ENCODE measurements around the gene CSMD2. TPM values are rescaled to one million over a fixed set of nuclear protein-coding genes. Genes with fewer than 3 reads are reported as not detected.

Gene CSMD2
- total and polyA plus RNA-seq, 2 donors from 2014 or later = 0.47 TPM; not detected in 1

GRCh38 chr1:33836911-33837310 is 328.1 kb downstream of the CSMD2 start:
- H3K9me3 ChIP-seq (ENCODE audit: control insufficient read depth in 2 of 3, insufficient read depth in 1 of 3, low read length in 3 of 3) = no peaks in the 10 kb centered on the region
- DNase-seq (no peak), FAIRE-seq (no peak)
- H3K27ac ChIP-seq (ENCODE audit: low read depth in 2 of 2, low read length in 2 of 2) = no peak overlapping the region
- H3K9ac ChIP-seq (ENCODE audit: low read length in 3 of 3) = no peak overlapping the region
- H3K27me3 ChIP-seq (ENCODE audit: control insufficient read depth, insufficient read depth, low read length) = no peaks in the 10 kb centered on the region
- H3K4me3 ChIP-seq (ENCODE audit: low read length in 3 of 3) = no peak overlapping the region
- no peak for TF ChIP-seq CTCF (IDR thresholded peaks at IDR 0.05; ENCODE audit: borderline replicate concordance, extremely low read depth, insufficient read depth)
- intact Hi-C loops (cut with DNase I) = no loop called here
- H3K36me3 ChIP-seq (ENCODE audit: control insufficient read depth in 2 of 3, insufficient read depth in 3 of 3, low read length in 3 of 3) = no peaks in the 10 kb centered on the region
- no peaks in the 10 kb centered on the region for H3K4me1 ChIP-seq (ENCODE audit: control insufficient read depth in 2 of 3, insufficient read depth in 2 of 3, low read depth in 1 of 3, low read length in 3 of 3)

- TF ChIP-seq CTCF (IDR thresholded peaks at IDR 0.05; ENCODE audit: borderline replicate concordance, extremely low read depth, insufficient read depth) = no peak
- DNase-seq (no peak), FAIRE-seq (no peak)
- Histone ChIP-seq H3K27ac (ENCODE audit: low read depth in 2 of 2, low read length in 2 of 2) (no peak overlapping the region), H3K4me1 (ENCODE audit: control insufficient read depth in 2 of 3, insufficient read depth in 2 of 3, low read depth in 1 of 3, low read length in 3 of 3) (no peaks in the 10 kb centered on the region), H3K9me3 (ENCODE audit: control insufficient read depth in 2 of 3, insufficient read depth in 1 of 3, low read length in 3 of 3) (no peaks in the 10 kb centered on the region), H3K4me3 (ENCODE audit: low read length in 3 of 3) (no peak overlapping the region), H3K36me3 (ENCODE audit: control insufficient read depth in 2 of 3, insufficient read depth in 3 of 3, low read length in 3 of 3) (no peaks in the 10 kb centered on the region), H3K27me3 (ENCODE audit: control insufficient read depth, insufficient read depth, low read length) (no peaks in the 10 kb centered on the region), H3K9ac (ENCODE audit: low read length in 3 of 3) (no peak overlapping the region)
- intact Hi-C loops (cut with DNase I) = no loop called here
Measured at GRCh38 chr1:33828654-33829053, 336.4 kb downstream of the CSMD2 start.

DNA sequence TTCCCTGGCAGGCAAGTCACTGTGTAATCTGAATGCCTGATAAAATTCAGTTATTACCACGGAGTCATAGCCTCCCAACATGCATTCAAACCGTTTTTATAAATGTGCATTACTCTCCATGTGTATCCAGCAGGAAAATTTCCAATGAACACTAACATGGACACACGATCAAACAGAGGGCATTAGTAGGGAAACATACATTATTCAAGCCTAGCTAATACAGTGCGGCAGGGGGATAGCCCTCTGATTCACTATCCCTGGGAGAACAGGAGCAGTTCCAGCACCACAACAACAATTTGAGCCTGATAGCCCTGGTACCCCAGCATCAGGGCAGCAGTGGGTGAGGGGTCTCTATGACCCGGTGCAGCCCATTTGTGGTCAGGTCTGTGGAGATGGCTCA is 337.0 kb downstream of the CSMD2 start:
- DNase-seq (no peak), FAIRE-seq (no peak)
- H3K27me3 ChIP-seq (ENCODE audit: control insufficient read depth, insufficient read depth, low read length) = no peaks in the 10 kb centered on the region
- intact Hi-C loops (cut with DNase I) = no loop called here
- H3K36me3 ChIP-seq (ENCODE audit: control insufficient read depth in 2 of 3, insufficient read depth in 3 of 3, low read length in 3 of 3) = no peaks in the 10 kb centered on the region
- H3K9ac ChIP-seq (ENCODE audit: low read length in 3 of 3) = no peak overlapping the region
- H3K4me1 ChIP-seq (ENCODE audit: control insufficient read depth in 2 of 3, insufficient read depth in 2 of 3, low read depth in 1 of 3, low read length in 3 of 3) = no peaks in the 10 kb centered on the region
- TF ChIP-seq CTCF (IDR thresholded peaks at IDR 0.05; ENCODE audit: borderline replicate concordance, extremely low read depth, insufficient read depth) = no peak
- no peaks in the 10 kb centered on the region for H3K9me3 ChIP-seq (ENCODE audit: control insufficient read depth in 2 of 3, insufficient read depth in 1 of 3, low read length in 3 of 3)
- H3K4me3 ChIP-seq (ENCODE audit: low read length in 3 of 3) = no peak overlapping the region
- no peak overlapping the region for H3K27ac ChIP-seq (ENCODE audit: low read depth in 2 of 2, low read length in 2 of 2)

DNA sequence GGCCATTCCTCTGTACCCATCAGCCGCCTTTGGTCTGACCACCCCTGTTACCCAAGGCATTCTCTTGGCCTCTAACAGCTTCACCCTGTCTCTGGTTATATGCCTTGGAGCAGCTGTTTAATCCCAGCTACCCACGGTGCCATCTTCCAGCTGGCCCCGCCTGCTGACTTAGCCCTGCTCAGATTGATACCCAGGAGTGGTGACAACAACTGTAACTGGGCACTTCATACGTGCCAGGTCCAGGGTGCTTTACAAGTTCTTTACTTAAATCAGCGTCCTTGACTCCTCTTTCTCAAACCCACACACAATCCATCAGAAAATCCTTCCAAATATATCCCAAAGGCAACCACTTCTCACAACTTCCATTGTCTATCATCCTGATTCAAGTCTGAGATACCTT is 338.3 kb downstream of the CSMD2 start:
- Histone ChIP-seq H3K36me3 (ENCODE audit: control insufficient read depth in 2 of 3, insufficient read depth in 3 of 3, low read length in 3 of 3) (no peaks in the 10 kb centered on the region), H3K27ac (ENCODE audit: low read depth in 2 of 2, low read length in 2 of 2) (no peak overlapping the region), H3K4me3 (ENCODE audit: low read length in 3 of 3) (no peak overlapping the region), H3K4me1 (ENCODE audit: control insufficient read depth in 2 of 3, insufficient read depth in 2 of 3, low read depth in 1 of 3, low read length in 3 of 3) (no peaks in the 10 kb centered on the region), H3K27me3 (ENCODE audit: control insufficient read depth, insufficient read depth, low read length) (no peaks in the 10 kb centered on the region), H3K9me3 (ENCODE audit: control insufficient read depth in 2 of 3, insufficient read depth in 1 of 3, low read length in 3 of 3) (no peaks in the 10 kb centered on the region), H3K9ac (ENCODE audit: low read length in 3 of 3) (no peak overlapping the region)
- intact Hi-C loops (cut with DNase I) = no loop called here
- no peak for DNase-seq
- no peak for TF ChIP-seq CTCF (IDR thresholded peaks at IDR 0.05; ENCODE audit: borderline replicate concordance, extremely low read depth, insufficient read depth)
- no peak for FAIRE-seq

All from kidney (tissue), 14 donors.